NT2/D1 (cell line): ENCODE results near the gene TRAPPC2L.

Experiments used
- DNase-seq: peaks from one replicate; pipeline ENCODE4 v3.0.0-alpha.2; 2011; ENCODE audit warnings: low read depth, low spot score
- H3K27me3 ChIP-seq: 2 replicates; pipeline ENCODE4 v1.6.0; 2011; ENCODE audit warnings: mild to moderate bottlenecking; ENCODE audit not compliant: insufficient read length, insufficient read depth
- H3K36me3 ChIP-seq: 2 replicates; pipeline ENCODE4 v1.6.1; 2011; ENCODE audit warnings: mild to moderate bottlenecking, low read length, mixed read lengths; ENCODE audit not compliant: insufficient read depth, insufficient read length
- H3K4me1 ChIP-seq: 2 replicates; pipeline ENCODE4 v1.5.1; 2011; ENCODE audit not compliant: insufficient read depth, insufficient read length
- H3K4me3 ChIP-seq: 2 replicates; pipeline ENCODE4 v1.5.1; 2011; ENCODE audit warnings: low read depth; ENCODE audit not compliant: insufficient read length
- H3K9ac ChIP-seq: 2 replicates; pipeline ENCODE4 v1.6.0; 2011; ENCODE audit warnings: low read depth; ENCODE audit not compliant: insufficient read length
- H3K9me3 ChIP-seq: 2 replicates; pipeline ENCODE4 v1.5.1; 2011; ENCODE audit warnings: mild to moderate bottlenecking, low read length; ENCODE audit not compliant: insufficient read depth
- SUZ12 ChIP-seq: IDR thresholded peaks from 2 replicates; pipeline ENCODE4 v1.6.1; 2011; ENCODE audit not compliant: insufficient read length, insufficient read depth; ENCODE audit errors: extremely low read depth
- YY1 ChIP-seq: IDR thresholded peaks from 2 replicates; pipeline ENCODE4 v1.6.1; 2011; ENCODE audit not compliant: insufficient read length, insufficient read depth
- ZNF274 ChIP-seq: IDR thresholded peaks from 2 replicates; pipeline ENCODE4 v1.6.1; 2011; ENCODE audit warnings: mild to moderate bottlenecking, low read depth, low read length

TRAPPC2L gene

GRCh38 chr16:88897696-88898425 lies 40.9 kb downstream of the TRAPPC2L start:
- H3K9me3 ChIP-seq, result no peaks in the 10 kb centered on the region
- no peak overlapping the region for H3K9ac ChIP-seq
- no peaks in the 10 kb centered on the region for H3K36me3 ChIP-seq
- H3K27me3 ChIP-seq, result no peaks in the 10 kb centered on the region
- peaks cover 13% of the 10 kb centered on the region for H3K4me1 ChIP-seq
- TF ChIP-seq ZNF274 (no peak), SUZ12 (no peak), YY1 (no peak)
- H3K4me3 ChIP-seq, result no peak overlapping the region
- no peak for DNase-seq

- Histone ChIP-seq H3K4me1 (peaks cover 9% of the 10 kb centered on the region), H3K27me3 (no peaks in the 10 kb centered on the region), H3K36me3 (no peaks in the 10 kb centered on the region), H3K4me3 (no peak overlapping the region), H3K9ac (peak overlapping the region; percentile 9), H3K9me3 (no peaks in the 10 kb centered on the region)
- no peak for DNase-seq
- TF ChIP-seq YY1 (no peak), ZNF274 (no peak), SUZ12 (no peak)
Measured at GRCh38 chr16:88899901-88900661, 43.2 kb downstream of the TRAPPC2L start.

GRCh38 chr16:88900662-88901052 lies 43.7 kb downstream of the TRAPPC2L start:
- Histone ChIP-seq H3K4me1 (peaks cover 9% of the 10 kb centered on the region), H3K9me3 (no peaks in the 10 kb centered on the region), H3K4me3 (no peak overlapping the region), H3K9ac (no peak overlapping the region), H3K27me3 (no peaks in the 10 kb centered on the region), H3K36me3 (no peaks in the 10 kb centered on the region)
- no peak for TF ChIP-seq SUZ12
- no peak for TF ChIP-seq YY1
- TF ChIP-seq ZNF274, result no peak
- no peak for DNase-seq

GRCh38 chr16:88901718-88902337 lies 44.9 kb downstream of the TRAPPC2L start:
- no peak for DNase-seq
- Histone ChIP-seq H3K27me3 (no peaks in the 10 kb centered on the region), H3K4me3 (no peak overlapping the region), H3K9me3 (no peaks in the 10 kb centered on the region), H3K4me1 (peaks cover 15% of the 10 kb centered on the region), H3K36me3 (no peaks in the 10 kb centered on the region), H3K9ac (peak overlapping the region; percentile 18)
- no peak for TF ChIP-seq ZNF274
- no peak for TF ChIP-seq SUZ12
- TF ChIP-seq YY1, result no peak

- Histone ChIP-seq H3K4me1 (peaks cover 15% of the 10 kb centered on the region), H3K9me3 (no peaks in the 10 kb centered on the region), H3K4me3 (no peak overlapping the region), H3K9ac (peak overlapping the region; percentile 26), H3K36me3 (no peaks in the 10 kb centered on the region), H3K27me3 (no peaks in the 10 kb centered on the region)
- TF ChIP-seq SUZ12 (no peak), YY1 (no peak), ZNF274 (no peak)
- no peak for DNase-seq
Measured at GRCh38 chr16:88902744-88903143, 45.8 kb downstream of the TRAPPC2L start.

GRCh38 chr16:88903267-88903666 lies 46.3 kb downstream of the TRAPPC2L start:
- Histone ChIP-seq H3K9ac (no peak overlapping the region), H3K4me1 (peaks cover 15% of the 10 kb centered on the region), H3K36me3 (no peaks in the 10 kb centered on the region), H3K9me3 (no peaks in the 10 kb centered on the region), H3K27me3 (no peaks in the 10 kb centered on the region), H3K4me3 (no peak overlapping the region)
- TF ChIP-seq YY1 (no peak), SUZ12 (no peak), ZNF274 (no peak)
- DNase-seq, result no peak
